T follicular helper cell (primary cell): ENCODE data around the gene MYO7A.

Experiments
- DNase-seq: peaks from one replicate; pipeline ENCODE4 v3.0.0-alpha.2; 2020; ENCODE audit warnings: low read depth

MYO7A gene

DNA sequence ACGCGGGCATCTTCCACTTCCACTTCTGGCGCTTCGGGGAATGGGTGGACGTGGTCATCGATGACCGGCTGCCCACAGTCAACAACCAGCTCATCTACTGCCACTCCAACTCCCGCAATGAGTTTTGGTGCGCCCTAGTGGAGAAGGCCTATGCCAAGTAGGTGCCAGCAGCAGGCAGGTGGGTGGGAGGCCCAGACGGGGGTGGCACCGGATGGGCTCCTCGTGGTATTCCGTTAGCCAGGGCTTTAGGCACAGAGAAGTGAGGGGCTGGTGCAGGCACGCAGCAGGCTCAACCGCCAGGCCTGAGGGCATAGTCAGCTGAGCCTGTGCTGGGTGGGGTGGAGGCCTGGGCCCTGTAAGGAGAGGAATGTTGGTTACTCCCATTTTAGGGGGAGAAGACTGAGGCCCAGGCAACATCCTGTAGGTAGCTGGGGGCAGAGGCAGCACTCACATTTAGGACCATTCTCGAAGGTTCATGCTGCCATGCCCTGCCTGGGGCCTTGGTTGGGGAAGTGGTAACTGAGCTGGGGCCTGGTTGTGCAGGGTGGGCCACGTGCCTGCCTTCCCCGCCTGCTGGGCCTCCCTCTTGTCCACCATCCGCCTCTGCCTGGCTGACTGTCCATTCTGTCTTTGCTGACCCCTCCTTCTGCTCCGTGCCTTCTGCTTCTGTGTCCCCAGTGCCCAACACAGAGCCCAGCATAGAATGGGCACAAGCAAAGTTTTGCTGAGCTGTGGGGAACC lies 15.2 kb upstream of the MYO7A start:
- DNase-seq: no peak

DNA sequence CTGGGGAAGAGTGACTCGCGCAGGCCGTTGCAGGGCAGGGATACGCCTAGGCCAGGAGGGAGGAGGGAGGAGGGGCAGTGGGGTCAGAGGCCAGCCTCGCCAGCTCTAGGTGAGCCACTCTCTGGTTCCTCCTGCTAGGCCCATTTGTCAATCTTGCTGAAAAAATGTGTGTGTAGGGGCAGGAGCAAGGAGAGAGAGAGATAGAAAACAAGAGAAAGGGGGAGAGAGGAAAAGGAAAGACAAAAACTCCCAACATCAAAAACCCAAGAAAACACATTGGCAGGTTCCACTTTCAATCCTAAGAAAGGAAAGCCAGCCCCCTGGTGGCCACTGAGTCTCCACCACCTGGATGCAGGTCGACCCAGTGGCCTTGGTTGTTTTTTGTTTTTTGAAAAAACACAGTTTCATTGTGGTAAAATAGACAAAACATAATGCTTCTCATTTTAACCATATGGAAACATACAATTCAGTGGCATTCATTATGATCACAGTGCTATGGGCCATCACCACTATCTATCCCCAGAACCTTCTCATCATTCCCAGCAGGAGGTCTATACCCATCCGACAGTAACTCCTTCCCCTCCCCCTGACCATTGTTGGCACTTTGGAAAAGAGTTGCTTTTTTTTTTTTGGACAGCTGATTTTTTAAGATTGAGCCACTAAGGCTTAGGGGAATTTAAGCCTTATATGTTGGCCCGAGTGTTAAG lies 14.5 kb upstream of the MYO7A start:
- no peak for DNase-seq

DNA sequence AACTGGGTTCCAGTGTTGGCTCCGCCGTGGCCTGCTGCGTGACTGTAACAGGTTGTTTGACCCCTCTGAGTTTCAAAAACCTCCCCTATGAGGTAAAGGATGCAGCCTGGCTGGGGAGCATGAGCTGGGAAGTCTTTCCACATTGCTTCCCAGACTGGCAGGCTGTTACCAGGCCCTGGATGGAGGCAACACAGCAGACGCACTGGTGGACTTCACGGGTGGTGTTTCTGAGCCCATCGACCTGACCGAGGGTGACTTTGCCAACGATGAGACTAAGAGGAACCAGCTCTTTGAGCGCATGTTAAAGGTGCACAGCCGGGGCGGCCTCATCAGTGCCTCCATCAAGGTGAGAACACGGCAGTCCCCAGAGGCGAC lies 14.0 kb upstream of the MYO7A start:
- DNase-seq: no peak

DNA sequence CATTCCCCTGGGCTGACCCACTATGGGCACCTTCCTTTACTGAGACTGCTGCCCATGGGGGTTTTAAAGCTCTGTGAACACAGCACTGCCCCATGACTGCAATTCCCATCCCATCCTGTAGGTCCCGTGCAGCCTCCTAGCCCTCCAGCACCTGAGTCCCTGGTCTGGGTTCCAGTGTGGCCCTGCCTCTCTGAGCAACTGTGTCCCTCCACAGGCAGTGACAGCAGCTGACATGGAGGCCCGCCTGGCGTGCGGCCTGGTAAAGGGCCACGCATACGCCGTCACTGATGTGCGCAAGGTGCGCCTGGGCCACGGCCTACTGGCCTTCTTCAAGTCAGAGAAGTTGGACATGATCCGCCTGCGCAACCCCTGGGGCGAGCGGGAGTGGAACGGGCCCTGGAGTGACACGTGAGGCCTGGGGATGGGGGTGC lies 12.8 kb upstream of the MYO7A start:
- no peak for DNase-seq

DNA sequence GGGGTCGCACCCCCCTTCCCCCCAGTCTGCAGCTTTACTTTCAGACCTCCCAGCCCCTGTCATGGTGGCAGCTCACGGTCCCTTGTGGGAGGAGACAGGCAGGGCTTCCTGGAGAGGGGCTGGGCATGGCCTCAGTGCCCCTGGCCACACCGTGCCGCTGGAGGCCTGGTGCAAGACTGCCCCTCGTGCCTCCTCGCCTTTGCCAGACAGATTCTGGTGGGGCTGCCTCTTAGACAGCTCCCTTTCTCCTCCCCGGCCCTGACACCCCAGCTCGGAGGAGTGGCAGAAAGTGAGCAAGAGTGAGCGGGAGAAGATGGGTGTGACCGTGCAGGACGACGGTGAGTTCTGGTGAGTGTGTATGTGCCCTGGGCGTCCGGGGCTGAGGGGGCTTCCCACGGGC lies 12.1 kb upstream of the MYO7A start:
- DNase-seq: no peak

DNA sequence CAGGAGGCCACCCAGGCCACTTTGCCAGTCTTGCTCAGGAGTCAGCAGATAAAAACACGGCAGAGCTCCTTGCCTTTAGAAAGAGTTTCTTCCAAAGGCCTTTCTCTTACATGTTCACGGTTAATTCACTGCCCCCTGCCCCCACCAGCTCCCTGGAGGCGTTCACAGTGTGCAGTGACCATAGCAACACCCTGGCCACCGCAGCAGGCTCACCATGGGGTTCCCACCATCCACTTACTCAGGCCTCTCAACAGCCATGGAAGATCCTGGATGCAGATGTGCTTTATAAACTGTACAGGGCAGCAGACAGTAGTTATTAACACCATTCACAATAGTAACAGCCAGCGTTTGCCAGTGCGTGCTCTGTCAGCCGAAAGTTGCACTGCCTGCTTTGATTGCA lies 10.6 kb upstream of the MYO7A start:
- no peak for DNase-seq

DNA sequence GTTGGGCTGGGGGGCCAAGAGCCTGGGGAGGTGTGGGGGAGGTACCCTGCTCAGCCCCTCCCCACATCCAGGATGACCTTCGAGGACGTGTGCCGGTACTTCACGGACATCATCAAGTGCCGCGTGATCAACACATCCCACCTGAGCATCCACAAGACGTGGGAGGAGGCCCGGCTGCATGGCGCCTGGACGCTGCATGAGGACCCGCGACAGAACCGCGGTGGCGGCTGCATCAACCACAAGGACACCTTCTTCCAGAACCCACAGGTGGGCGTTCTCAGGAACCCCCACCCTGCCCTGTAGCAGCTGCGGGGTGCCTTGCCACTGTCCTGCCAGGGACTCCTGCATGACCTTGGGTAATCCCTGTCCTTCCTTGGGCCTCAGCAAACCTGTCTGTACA lies 10.0 kb upstream of the MYO7A start:
- DNase-seq: no peak

DNA sequence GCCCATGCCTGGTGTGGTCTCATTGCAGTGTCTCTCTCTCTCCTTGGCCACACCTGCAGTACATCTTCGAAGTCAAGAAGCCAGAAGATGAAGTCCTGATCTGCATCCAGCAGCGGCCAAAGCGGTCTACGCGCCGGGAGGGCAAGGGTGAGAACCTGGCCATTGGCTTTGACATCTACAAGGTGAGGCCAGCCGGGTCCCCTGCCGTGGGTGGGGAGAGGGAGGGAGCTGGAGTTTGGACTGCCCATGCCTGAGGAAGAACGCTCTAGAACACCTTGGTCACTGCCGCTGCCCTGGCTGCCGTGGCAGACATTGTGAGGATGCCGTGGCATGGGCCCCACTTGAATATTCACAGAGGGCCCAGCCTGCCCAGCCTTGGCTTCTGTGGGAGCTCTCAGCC lies 9.1 kb upstream of the MYO7A start:
- DNase-seq: no peak

DNA sequence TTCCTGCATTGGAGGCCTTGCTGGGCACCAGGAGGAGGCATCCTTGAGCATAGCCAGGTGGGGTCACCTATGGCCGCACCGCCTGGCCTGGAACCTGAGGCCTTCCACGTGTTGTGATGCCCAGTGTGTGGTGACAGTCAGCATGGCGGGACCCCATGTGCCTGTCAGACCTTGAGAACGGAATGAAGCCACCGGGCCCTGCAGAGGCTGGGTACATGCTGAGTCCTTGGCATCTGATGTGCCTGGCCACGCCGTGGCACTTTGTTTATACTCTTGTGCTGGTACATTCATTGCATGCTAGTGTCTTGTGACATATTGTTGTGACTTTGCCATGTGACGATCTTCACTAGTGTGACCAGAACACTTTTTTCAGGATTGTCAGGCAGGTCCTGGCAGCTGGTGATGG lies 8.5 kb upstream of the MYO7A start:
- DNase-seq: no peak

DNA sequence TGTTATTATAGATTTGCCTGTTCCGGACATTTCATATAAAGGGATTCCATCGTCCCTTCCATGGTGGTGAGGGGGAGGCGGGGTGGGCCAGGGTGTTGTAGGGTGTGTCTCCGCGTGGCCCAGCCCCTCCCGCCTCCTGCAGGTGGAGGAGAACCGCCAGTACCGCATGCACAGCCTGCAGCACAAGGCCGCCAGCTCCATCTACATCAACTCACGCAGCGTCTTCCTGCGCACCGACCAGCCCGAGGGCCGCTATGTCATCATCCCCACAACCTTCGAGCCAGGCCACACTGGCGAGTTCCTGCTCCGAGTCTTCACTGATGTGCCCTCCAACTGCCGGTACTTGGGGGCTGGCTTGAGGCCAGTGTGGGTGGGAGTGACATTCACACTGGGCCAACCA lies 7.5 kb upstream of the MYO7A start:
- no peak for DNase-seq

DNA sequence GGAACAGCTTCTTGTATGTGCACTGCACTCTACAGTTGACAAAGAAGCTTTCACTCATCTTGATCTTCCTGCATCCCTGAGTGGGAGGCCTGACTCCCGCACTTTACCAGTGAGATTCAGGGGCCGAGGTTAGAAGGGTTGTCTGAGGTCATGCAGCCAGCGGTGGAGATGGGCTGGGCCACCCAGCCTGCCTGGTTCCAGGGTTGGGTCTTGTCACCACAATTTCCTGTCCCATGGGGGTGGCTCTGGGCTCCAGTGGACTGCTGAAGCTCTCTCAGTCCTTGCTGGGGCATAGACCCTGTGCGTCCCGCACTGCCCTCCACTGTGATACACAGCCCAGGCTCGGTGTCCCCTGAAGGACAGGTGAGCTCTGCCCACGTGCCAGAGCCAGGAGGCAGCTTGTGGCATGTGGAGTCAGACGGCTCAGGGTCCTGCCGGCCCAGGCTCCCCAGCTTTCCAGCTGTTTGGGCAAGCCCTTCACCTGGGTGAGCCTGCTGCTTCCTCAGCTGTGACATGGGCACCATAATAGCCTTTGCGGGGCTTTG lies 6.9 kb upstream of the MYO7A start:
- no peak for DNase-seq

DNA sequence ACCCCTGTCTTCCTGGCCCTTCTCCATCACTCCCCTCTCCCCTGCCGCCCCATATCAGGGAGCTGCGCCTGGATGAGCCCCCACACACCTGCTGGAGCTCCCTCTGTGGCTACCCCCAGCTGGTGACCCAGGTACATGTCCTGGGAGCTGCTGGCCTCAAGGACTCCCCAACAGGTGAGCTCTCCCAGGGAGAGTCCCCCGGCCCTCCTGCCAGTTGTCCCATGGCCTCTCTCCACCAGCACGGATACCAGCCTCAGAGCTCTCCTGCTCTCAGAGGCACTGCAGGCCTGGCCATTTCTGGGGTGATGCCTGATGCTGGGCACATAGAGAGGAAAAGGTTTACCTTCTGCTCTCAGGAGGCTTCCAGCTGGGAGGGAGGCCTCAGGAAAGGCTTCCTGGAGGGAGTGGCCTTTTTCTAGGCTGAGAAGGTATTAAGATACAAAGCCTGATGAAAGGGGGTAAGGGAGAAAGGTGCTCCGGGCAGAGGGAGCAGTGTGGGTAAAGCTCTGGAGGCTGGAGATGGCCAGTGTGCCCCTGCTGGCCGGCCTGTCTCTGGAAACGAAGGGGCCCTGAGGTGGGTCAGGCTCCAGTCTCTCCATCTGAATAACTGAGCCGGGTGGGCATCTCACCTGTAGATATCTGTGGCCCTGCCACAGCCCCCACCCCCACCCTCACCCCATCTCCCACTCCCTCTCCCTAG lies 6.0 kb upstream of the MYO7A start:
- no peak for DNase-seq

DNA sequence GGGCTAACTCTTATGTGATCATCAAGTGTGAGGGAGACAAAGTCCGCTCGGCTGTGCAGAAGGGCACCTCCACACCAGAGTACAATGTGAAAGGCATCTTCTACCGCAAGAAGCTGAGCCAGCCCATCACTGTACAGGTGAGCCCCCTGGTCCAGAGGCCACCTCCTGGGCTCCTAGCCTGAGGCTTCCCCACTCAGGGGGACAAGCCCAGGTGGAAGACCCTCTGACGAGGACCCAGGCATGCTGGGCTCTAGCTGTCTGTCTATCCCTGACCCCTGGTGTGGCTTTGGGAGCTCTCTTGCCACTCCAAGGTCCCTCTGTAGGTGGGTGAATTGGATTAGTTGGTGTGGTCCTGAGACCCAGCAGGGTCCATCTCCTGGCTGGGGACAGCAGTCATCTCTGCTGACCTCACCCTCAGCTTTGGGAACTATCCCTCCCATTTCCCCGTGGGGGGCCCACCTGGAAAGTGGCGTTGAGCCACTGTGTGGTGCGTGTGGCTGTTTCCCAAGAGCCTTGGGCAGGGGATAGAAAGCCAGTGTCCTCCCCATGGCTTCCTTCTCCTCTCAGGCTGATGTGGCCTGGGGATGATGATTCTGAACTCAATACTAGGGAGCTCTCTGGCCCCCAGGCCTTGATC lies 5.4 kb upstream of the MYO7A start:
- no peak for DNase-seq

DNA sequence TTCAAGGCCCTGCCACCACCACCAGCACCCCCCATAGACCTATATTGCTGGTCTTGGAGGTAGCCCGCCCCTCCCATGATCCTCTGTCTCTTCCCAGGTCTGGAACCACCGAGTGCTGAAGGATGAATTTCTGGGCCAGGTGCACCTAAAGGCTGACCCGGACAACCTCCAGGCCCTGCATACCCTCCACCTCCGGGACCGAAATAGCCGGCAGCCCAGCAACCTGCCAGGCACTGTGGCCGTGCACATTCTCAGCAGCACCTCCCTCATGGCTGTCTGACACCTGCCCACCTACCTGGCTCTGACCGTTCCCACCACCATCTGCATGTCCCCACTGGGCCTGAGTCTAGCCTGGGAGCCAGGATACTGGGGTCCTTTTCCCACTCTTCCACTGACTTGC lies 4.5 kb upstream of the MYO7A start:
- no peak for DNase-seq

DNA sequence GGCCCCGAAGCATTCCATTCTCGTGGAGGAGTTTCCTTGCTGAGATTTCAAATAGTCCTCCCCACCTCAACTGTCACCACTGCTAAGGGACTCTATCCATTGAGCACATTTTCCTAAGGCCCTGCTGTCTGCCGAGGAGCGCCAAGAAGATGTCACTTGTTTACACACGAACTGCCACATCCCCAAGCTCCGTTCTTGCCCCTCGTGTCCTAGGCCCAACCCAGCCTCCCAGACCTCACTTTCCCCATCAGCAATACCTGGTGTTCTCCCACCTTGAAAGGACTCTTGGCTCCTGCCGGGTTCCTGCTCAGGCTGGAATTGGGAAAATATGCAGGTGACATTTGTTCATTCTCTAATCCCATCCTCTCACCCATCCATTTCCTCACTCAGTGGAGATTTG lies 4.0 kb upstream of the MYO7A start:
- no peak for DNase-seq

DNA sequence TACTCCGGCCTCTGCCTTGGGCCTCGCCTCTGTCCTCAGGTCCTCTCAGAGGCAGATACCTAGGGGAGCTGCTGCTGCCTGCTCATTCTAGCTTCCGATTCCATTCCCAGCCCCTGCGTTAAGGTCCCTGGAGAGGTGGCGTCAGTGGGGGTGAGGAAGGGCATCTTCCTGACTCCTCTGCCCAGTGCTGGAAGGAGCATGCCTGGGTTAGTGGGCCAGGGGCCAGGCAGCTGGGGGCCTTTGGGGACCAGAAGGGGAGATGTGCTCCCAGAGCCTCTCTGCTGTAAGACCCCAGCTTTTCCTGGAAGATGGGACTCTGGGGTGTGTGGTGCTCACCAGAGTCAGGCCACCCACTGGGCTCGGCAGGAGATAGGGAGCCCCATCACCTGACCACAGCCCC lies 3.6 kb upstream of the MYO7A start:
- DNase-seq: no peak

DNA sequence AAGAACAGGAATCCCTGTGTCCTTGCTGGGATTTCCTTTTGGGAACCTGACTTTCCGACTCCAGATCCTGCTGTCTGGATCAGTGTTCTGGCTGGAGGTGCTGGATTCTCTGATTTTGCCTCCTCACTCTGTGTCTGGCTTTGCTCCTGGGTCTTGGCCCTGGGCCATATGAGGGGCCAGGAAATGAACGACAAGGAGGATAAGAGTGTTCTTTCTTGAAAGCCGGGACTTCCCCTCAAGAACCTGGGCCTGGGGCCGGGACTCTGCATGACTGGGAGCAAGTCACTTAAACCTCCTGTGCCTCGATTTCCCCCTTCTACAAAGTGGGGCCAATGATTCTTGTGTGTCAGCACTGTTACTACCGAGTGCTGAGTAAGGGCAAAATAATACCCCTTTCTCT lies 2.9 kb upstream of the MYO7A start:
- no peak for DNase-seq

DNA sequence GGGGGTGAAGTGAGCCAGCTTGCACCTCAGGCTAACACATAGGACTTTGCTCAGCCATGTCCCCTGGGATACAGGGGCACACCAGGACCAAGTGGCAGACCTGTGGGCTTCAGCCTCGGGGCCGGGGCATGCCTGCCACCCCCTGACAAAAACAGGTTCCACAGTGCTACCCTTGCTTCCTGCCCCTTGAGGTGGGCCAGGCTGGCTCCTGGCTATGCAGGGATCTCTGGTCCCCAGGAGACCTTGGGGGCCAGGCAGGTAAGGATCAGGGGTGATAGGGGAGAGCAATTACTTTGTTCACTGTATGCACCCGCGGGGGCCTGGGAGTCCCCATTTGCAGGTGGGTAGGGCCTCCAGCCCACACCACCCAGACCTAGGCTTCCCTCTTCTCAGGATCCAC lies 2.4 kb upstream of the MYO7A start:
- DNase-seq: no peak

DNA sequence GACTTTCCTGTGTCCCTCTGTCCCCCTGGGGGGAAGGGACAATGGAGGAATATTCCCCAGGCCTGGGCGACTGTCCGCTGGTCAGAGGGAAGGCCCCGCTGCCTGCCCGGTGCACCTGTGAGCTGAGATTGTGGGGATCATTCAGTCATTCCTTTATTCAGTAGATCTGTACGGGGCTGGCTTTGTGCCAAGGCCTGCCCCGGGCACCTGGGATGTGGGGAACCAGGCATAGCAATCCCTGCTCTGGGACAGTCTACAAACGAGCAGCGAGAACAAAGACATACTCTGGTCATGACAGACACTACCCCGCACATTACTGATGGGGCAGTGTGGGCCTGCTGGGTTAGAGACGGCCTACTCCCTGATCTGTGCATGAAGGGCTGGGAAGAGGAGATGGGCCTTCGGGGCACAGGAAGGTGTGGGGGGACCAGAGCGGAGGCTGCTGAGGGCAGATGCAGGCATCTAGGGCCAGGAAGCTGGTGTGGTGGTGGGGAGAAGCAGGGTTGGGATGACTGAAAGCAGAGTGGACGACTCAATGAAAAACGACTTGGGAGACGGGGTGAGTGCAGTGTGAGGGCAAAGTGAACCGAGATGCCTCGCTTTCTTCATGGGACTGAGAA lies 1.8 kb upstream of the MYO7A start:
- no peak for DNase-seq

DNA sequence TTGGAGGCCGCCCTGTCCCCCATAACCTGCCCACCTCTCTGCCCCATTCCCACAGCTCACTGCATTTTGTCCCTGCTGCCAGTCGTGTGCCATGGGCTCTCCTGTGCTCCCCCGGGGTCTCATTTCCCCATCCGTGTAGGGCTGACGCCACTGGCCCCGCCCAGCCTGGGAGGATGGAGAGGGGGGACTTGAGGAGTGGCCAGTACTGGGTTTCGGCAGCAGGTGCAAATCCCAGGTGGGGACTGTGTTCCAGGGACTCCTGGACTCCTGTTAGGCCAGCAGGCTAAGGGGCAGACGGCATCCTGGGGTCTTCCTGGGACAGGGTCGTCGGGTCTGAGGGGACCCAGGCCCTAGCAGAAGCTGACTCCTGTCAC lies 1.2 kb upstream of the MYO7A start:
- DNase-seq: no peak

DNA sequence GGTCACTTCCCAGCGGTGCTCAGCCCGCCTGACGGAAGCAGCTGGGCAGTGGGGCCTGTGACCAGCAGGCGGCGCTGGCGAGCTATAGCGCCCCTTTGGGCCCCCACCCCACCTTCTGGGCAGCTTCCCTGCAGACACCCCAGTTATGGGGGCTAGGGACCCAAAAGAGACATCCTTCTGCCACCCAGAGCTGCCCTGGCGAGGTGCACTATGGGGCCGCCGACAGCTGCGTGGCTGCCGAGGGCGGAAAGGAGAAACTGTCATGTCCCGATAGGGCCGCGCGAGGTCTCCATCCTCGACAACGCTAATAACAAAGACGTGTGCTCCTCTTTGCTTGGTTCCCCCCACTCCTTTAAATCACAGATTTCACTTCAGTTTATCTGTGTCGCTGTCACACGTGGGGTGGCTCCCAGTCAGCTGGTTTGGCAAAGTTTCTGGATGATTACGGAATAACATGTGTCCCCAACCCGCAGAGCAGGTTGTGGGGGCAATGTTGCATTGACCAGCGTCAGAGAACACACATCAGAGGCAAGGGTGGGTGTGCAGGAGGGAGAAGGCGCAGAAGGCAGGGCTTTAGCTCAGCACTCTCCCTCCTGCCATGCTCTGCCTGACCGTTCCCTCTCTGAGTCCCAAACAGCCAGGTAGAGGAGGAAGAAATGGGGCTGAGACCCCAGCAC lies 673 bp upstream of the MYO7A start:
- DNase-seq: peak; percentile 31
